GM23338 (cell line): ENCODE results near the gene TCEANC. TPM values are rescaled to one million over a fixed set of nuclear protein-coding genes. Genes with fewer than 3 reads are reported as not detected.
A peak's percentile ranks its signal among the peaks of the same experiment; 100 is the strongest.

Experiments used
- ATAC-seq: fragments of 200-7000 bp; cut with Tn5 transposase; 3 replicates; pipeline ENCODE4 v1.9.1; 2020
- DNase-seq: peaks from one replicate; pipeline ENCODE4 v3.0.0-alpha.2; 2015; ENCODE audit warnings: low spot score
- H2AFZ ChIP-seq: fragments of 200-600 bp; sonication (generic); 2 replicates; pipeline ENCODE4 v1.8.0; 2016; ENCODE audit warnings: antibody characterized with exemption, mild to moderate bottlenecking, moderate library complexity
- H3F3A ChIP-seq: fragments of 200-600 bp; sonication (generic); replicated peaks from 2 replicates; pipeline ENCODE4 v1.8.0; 2017; ENCODE audit warnings: antibody characterized with exemption, mixed run types, low read depth
- H3K27ac ChIP-seq: fragments of 200-600 bp; sonication (generic); 2 replicates; pipeline ENCODE4 v1.6.1; 2016; ENCODE audit warnings: low read depth
- H3K27me3 ChIP-seq: fragments of 200-600 bp; sonication (generic); 2 replicates; pipeline ENCODE4 v1.8.0; 2016; ENCODE audit warnings: mild to moderate bottlenecking, mixed run types, moderate library complexity; ENCODE audit not compliant: insufficient read depth
- H3K36me3 ChIP-seq: fragments of 200-600 bp; sonication (generic); 2 replicates; pipeline ENCODE4 v1.8.0; 2016; ENCODE audit warnings: mild to moderate bottlenecking; ENCODE audit not compliant: insufficient read depth
- H3K4me1 ChIP-seq: fragments of 200-600 bp; sonication (generic); 2 replicates; pipeline ENCODE4 v1.8.0; 2016; ENCODE audit warnings: mild to moderate bottlenecking, moderate library complexity; ENCODE audit not compliant: insufficient read depth
- H3K4me2 ChIP-seq: fragments of 200-600 bp; sonication (generic); 2 replicates; pipeline ENCODE4 v1.7.1; 2017; ENCODE audit warnings: mixed run types
- H3K4me3 ChIP-seq: fragments of 200-600 bp; sonication (generic); 2 replicates; pipeline ENCODE4 v1.6.1; 2016; ENCODE audit warnings: mixed run types
- H3K79me2 ChIP-seq: fragments of 200-600 bp; sonication (generic); replicated peaks from 2 replicates; pipeline ENCODE4 v1.8.0; 2017; ENCODE audit warnings: mild to moderate bottlenecking; ENCODE audit not compliant: insufficient read depth
- H3K9me2 ChIP-seq: fragments of 200-600 bp; sonication (generic); 2 replicates; pipeline ENCODE4 v1.8.0; 2017; ENCODE audit not compliant: insufficient read depth
- H4K20me1 ChIP-seq: fragments of 200-600 bp; sonication (generic); replicated peaks from 2 replicates; pipeline ENCODE4 v1.8.0; 2017; ENCODE audit warnings: mild to moderate bottlenecking; ENCODE audit not compliant: insufficient read depth
- H3K27ac Mint-ChIP-seq: 2 replicates; pipeline ENCODE4 v1.8.0; 2020; ENCODE audit warnings: inconsistent platforms, mild to moderate bottlenecking, moderate library complexity, mixed read lengths
- H3K27me3 Mint-ChIP-seq: 3 replicates; pipeline ENCODE4 v1.8.0; 2022; ENCODE audit warnings: low read depth, mild to moderate bottlenecking, moderate library complexity, mixed read lengths, inconsistent platforms; ENCODE audit not compliant: insufficient read depth, poor library complexity
- H3K36me3 Mint-ChIP-seq: 3 replicates; pipeline ENCODE4 v1.8.0; 2021; ENCODE audit warnings: low read depth, mild to moderate bottlenecking, inconsistent platforms, moderate library complexity, mixed read lengths
- H3K4me1 Mint-ChIP-seq: 3 replicates; pipeline ENCODE4 v1.8.0; 2020; ENCODE audit warnings: mild to moderate bottlenecking, inconsistent platforms, mixed read lengths
- H3K4me3 Mint-ChIP-seq: 3 replicates; pipeline ENCODE4 v1.8.0; 2021; ENCODE audit warnings: moderate library complexity, mild to moderate bottlenecking, inconsistent platforms, mixed read lengths
- H3K9me3 Mint-ChIP-seq: 3 replicates; pipeline ENCODE4 v1.8.0; 2020; ENCODE audit warnings: moderate library complexity, mild to moderate bottlenecking, inconsistent platforms, mixed read lengths
- CREB1 ChIP-seq: fragments of 250-450 bp; sonication (Bioruptor Pico); IDR thresholded peaks from 2 replicates; pipeline ENCODE4 v1.5.0; 2020; ENCODE audit warnings: low read depth, mild to moderate bottlenecking, moderate library complexity
- EZH2phosphoT487 ChIP-seq: fragments of 200-600 bp; sonication (generic); IDR thresholded peaks from one replicate; pipeline ENCODE4 v1.8.1; 2018; ENCODE audit warnings: antibody characterized with exemption; ENCODE audit not compliant: unreplicated experiment
- JUNB ChIP-seq: IDR thresholded peaks from one replicate; pipeline ENCODE4 v1.6.1; 2016; ENCODE audit warnings: antibody characterized with exemption; ENCODE audit not compliant: unreplicated experiment
- NANOG ChIP-seq: IDR thresholded peaks from 2 replicates; pipeline ENCODE4 v1.6.1; 2016; ENCODE audit warnings: antibody characterized with exemption, borderline replicate concordance
- POLR2AphosphoS5 ChIP-seq: IDR thresholded peaks from 2 replicates; pipeline ENCODE4 v1.6.1; 2016; ENCODE audit warnings: antibody characterized with exemption, low read depth
- REST ChIP-seq: IDR thresholded peaks from one replicate; pipeline ENCODE4 v1.6.1; 2018; ENCODE audit warnings: antibody characterized with exemption; ENCODE audit not compliant: unreplicated experiment
- STAT1 ChIP-seq: IDR thresholded peaks from one replicate; pipeline ENCODE4 v1.6.1; 2016; ENCODE audit warnings: antibody characterized with exemption; ENCODE audit not compliant: unreplicated experiment
- ZNF114 ChIP-seq: fragments of 250-450 bp; sonication (Bioruptor Pico); IDR thresholded peaks from 2 replicates; pipeline ENCODE4 v1.5.0; 2020; ENCODE audit warnings: mild to moderate bottlenecking, moderate library complexity
- ZNF331 ChIP-seq: fragments of 250-450 bp; sonication (Bioruptor Pico); IDR thresholded peaks from 2 replicates; pipeline ENCODE4 v1.5.0; 2020; ENCODE audit warnings: low read depth, mild to moderate bottlenecking, moderate library complexity
- polyA plus RNA-seq: library from polyadenylated mRNA; unstranded; fragments of >200 nt; fragmentation: Nextera tagmentation; extraction: Ambion mirVana; gene quantifications from 2 replicates; pipeline ENCODE4 v1.2.1, GENCODE V29; 2016
- total RNA-seq: library from RNA; depleted of rRNA; stranded (reverse); fragments of >200 nt; shearing (Covaris generic); gene quantifications from 2 replicates; pipeline ENCODE4 v1.2.3, GENCODE V29; 2014
- TF ChIP-seq, protein P1 (sequence below), 2 experiments: fragments of 200-600 bp in 1 of 2; sonication (generic) in 1 of 2; conservative IDR thresholded peaks; 2 replicates each; pipeline versions ENCODE4 v1.5.1 to v1.6.1; 2016 to 2017; ENCODE audit warnings: antibody characterized with exemption in 2 of 2, low read depth in 2 of 2, mild to moderate bottlenecking in 2 of 2, moderate library complexity in 1 of 2
- TF ChIP-seq, protein P2 (sequence below): IDR thresholded peaks from 2 replicates; pipeline ENCODE4 v1.6.1; 2016; ENCODE audit warnings: antibody characterized with exemption

Gene TCEANC
- total and polyA plus RNA-seq, 2 experiments from 2014 or later = 1.2 to 2.5 TPM

- Histone ChIP-seq H3K79me2 (peaks cover 66% of the 10 kb centered on the region), H3K4me1 (peaks cover 34% of the 10 kb centered on the region), H2AFZ (no peak overlapping the region), H4K20me1 (peaks cover 18% of the 10 kb centered on the region), H3F3A (no peaks in the 10 kb centered on the region), H3K27me3 (peaks cover 10% of the 10 kb centered on the region; the same call in 1 of the 2 replicates), H3K9me2 (no peaks in the 10 kb centered on the region), H3K27ac (no peak overlapping the region), H3K4me2 (peak overlapping the region; percentile 92), H3K4me3 (peak overlapping the region; percentile 76), H3K36me3 (no peaks in the 10 kb centered on the region)
- DNase-seq (no peak), ATAC-seq (no peak)
- H3K27me3 Mint-ChIP-seq = peaks cover 8% of the 10 kb centered on the region
- H3K4me1 Mint-ChIP-seq = peaks cover 44% of the 10 kb centered on the region
- peak overlapping the region; percentile 91 for H3K4me3 Mint-ChIP-seq
- TF ChIP-seq, protein P1, sequence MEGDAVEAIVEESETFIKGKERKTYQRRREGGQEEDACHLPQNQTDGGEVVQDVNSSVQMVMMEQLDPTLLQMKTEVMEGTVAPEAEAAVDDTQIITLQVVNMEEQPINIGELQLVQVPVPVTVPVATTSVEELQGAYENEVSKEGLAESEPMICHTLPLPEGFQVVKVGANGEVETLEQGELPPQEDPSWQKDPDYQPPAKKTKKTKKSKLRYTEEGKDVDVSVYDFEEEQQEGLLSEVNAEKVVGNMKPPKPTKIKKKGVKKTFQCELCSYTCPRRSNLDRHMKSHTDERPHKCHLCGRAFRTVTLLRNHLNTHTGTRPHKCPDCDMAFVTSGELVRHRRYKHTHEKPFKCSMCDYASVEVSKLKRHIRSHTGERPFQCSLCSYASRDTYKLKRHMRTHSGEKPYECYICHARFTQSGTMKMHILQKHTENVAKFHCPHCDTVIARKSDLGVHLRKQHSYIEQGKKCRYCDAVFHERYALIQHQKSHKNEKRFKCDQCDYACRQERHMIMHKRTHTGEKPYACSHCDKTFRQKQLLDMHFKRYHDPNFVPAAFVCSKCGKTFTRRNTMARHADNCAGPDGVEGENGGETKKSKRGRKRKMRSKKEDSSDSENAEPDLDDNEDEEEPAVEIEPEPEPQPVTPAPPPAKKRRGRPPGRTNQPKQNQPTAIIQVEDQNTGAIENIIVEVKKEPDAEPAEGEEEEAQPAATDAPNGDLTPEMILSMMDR (conservative IDR thresholded peaks at IDR 0.05; ENCODE audit: low read depth in 2 of 2) = peak in 1 of 2 experiments; percentile 35; a peak in 3 of 4 replicates
- TF ChIP-seq ZNF331 = no peak
- no peaks in the 10 kb centered on the region for H3K9me3 Mint-ChIP-seq
- H3K27ac Mint-ChIP-seq = peak overlapping the region; percentile 88
- no peaks in the 10 kb centered on the region; the same call in 1 of the 3 replicates for H3K36me3 Mint-ChIP-seq
Observed at GRCh38 chrX:13690836-13691235, 37.9 kb downstream of the TCEANC start.

DNA sequence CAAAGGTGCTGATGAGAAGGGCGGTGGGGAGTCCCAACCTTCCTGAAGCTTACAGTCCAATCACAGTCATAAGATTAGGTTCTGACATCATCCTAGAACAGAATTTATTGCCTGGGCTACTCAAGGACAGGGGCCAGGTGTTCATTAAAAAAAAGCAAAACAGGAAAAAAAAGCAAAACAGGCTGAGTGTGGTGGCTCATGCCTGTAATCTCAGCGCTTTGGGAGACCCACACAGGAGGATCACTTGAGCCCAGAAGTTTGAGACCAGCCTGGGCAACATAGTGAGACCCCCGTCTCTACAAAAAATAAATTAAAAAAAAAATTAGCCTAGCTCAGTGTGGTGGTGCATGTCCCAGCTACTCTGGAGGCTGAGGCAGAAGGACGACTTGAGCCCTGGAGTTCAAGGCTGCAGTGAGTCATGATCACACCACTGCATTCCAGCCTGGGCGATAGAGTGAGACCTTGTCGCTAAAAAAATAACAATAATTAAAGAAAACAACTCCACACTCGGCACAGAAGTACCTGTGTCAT lies 39.0 kb downstream of the TCEANC start:
- H3K27ac Mint-ChIP-seq = peak overlapping the region; percentile 72; the same call in 1 of the 2 replicates
- Histone ChIP-seq H3K4me2 (no peak overlapping the region), H3K4me1 (peaks cover 34% of the 10 kb centered on the region), H2AFZ (no peak overlapping the region), H4K20me1 (peaks cover 18% of the 10 kb centered on the region), H3K9me2 (no peaks in the 10 kb centered on the region), H3K79me2 (peaks cover 76% of the 10 kb centered on the region), H3K27ac (no peak overlapping the region), H3F3A (no peaks in the 10 kb centered on the region), H3K27me3 (peaks cover 10% of the 10 kb centered on the region; the same call in 1 of the 2 replicates), H3K36me3 (no peaks in the 10 kb centered on the region), H3K4me3 (no peak overlapping the region)
- no peak for DNase-seq
- H3K4me3 Mint-ChIP-seq = no peak overlapping the region; the same call in 2 of the 3 replicates
- H3K36me3 Mint-ChIP-seq = no peaks in the 10 kb centered on the region; the same call in 1 of the 3 replicates
- ATAC-seq = no peak
- H3K4me1 Mint-ChIP-seq = peaks cover 47% of the 10 kb centered on the region
- no peaks in the 10 kb centered on the region for H3K9me3 Mint-ChIP-seq
- peaks cover 8% of the 10 kb centered on the region for H3K27me3 Mint-ChIP-seq
- TF ChIP-seq ZNF331 (no peak), STAT1 (no peak), JUNB (no peak), NANOG (no peak), POLR2AphosphoS5 (no peak), EZH2phosphoT487 (no peak), ZNF114 (CRISPR knock-in tag) (no peak), CREB1 (CRISPR knock-in tag) (no peak), REST (no peak)
- TF ChIP-seq, protein P2, sequence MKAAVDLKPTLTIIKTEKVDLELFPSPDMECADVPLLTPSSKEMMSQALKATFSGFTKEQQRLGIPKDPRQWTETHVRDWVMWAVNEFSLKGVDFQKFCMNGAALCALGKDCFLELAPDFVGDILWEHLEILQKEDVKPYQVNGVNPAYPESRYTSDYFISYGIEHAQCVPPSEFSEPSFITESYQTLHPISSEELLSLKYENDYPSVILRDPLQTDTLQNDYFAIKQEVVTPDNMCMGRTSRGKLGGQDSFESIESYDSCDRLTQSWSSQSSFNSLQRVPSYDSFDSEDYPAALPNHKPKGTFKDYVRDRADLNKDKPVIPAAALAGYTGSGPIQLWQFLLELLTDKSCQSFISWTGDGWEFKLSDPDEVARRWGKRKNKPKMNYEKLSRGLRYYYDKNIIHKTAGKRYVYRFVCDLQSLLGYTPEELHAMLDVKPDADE = no peak
- TF ChIP-seq, protein P1 (conservative IDR thresholded peaks at IDR 0.05; ENCODE audit: low read depth in 2 of 2) = no peak
